GM12892 (cell line): ENCODE data around the gene LZTS2.

ENCODE experiments used
- POLR2A ChIP-seq: IDR thresholded peaks from 2 replicates; pipeline ENCODE4 v1.6.1; 2011; ENCODE audit warnings: low read depth, low read length, control low read depth
- POLR2AphosphoS5 ChIP-seq: IDR thresholded peaks from 2 replicates; pipeline ENCODE4 v1.6.1; 2011; ENCODE audit warnings: low read depth, low read length, control low read depth
- TAF1 ChIP-seq: IDR thresholded peaks from 2 replicates; pipeline ENCODE4 v1.6.1; 2011; ENCODE audit warnings: low read depth, mild to moderate bottlenecking, control low read depth, low read length, borderline replicate concordance

DNA sequence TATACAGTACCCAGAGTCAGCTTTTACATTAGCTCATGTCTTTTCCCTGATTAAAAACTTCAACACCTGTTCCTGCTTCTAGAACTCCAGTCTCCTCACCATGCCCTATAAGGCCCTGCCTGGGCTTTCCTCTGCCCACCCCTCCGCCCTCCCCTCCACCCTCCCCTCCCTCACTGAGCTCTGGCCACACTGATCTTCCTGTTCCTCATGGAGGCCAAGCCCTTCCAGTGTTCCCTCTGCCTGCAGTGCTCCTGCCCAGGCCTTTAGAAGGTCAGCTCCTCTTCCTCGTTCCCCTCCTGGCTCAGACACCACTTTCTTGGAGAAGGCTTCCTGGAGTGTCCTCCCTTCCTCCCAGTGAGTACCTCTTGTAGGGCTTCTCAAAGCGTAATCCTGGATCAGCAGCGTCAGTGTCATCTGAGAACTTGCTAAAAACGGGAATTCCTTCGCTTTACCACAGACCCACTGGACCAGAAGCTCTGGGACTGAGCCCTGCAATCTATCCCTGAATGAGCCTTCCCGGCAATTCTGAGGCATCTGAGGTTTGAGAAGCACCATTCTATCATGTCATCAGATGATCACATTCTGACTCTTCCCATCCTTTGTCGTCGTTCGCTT is 27.6 kb downstream of the LZTS2 start:
- no peak for TF ChIP-seq POLR2AphosphoS5
- no peak for TF ChIP-seq POLR2A
- no peak for TF ChIP-seq TAF1
